BLaER1 (cell line): Measurements from ENCODE around the gene PRAMEF2.
"Not testable (repeated sequence)": the region's sequence is repeated elsewhere in the genome, so short reads cannot be mapped to it uniquely, and the experiment has no call there.

Source experiments
- H3K27ac ChIP-seq: shearing (Covaris generic); formaldehyde crosslinking; 2 replicates; pipeline ENCODE4 v1.8.1; 2022
- H3K27me3 ChIP-seq: shearing (Covaris generic); formaldehyde crosslinking; 2 replicates; pipeline ENCODE4 v1.8.1; 2022
- H3K36me3 ChIP-seq: shearing (Covaris generic); formaldehyde crosslinking; 2 replicates; pipeline ENCODE4 v1.8.1; 2022
- H3K4me1 ChIP-seq: shearing (Covaris generic); formaldehyde crosslinking; 2 replicates; pipeline ENCODE4 v1.8.1; 2022
- H3K4me2 ChIP-seq: shearing (Covaris generic); formaldehyde crosslinking; 2 replicates; pipeline ENCODE4 v1.8.1; 2022
- H3K4me3 ChIP-seq: shearing (Covaris generic); formaldehyde crosslinking; 2 replicates; pipeline ENCODE4 v1.8.1; 2022
- H3K9ac ChIP-seq: shearing (Covaris generic); formaldehyde crosslinking; 2 replicates; pipeline ENCODE4 v1.8.1; 2022
- H3K9me3 ChIP-seq: shearing (Covaris generic); formaldehyde crosslinking; 2 replicates; pipeline ENCODE4 v1.8.1; 2022
- H4K20me1 ChIP-seq: shearing (Covaris generic); formaldehyde crosslinking; 2 replicates; pipeline ENCODE4 v1.8.1; 2022

The PRAMEF2 gene

DNA sequence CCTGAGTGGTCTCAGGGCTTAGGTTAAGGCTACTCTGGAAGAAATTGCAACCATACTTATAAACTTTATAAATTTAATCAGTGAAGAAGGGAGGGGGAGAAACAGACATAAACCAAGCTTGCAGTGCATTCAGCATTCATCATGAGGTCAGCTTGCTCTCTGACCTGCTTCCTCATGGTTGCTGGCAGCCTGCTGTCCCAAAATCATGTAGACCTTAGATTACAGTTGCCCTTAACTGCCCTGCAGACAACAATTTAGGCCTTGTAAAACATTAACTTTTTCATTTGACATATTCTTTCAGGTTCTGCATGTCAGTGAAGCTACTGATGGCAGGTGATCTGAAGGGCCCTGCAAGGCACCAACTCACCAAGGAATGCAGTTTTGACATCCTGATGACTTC lies 42.3 kb downstream of the PRAMEF2 start:
- not testable (repeated sequence) for H3K9me3 ChIP-seq, H4K20me1 ChIP-seq, H3K27ac ChIP-seq, H3K4me3 ChIP-seq, H3K27me3 ChIP-seq, H3K4me1 ChIP-seq, H3K36me3 ChIP-seq, H3K4me2 ChIP-seq, H3K9ac ChIP-seq

DNA sequence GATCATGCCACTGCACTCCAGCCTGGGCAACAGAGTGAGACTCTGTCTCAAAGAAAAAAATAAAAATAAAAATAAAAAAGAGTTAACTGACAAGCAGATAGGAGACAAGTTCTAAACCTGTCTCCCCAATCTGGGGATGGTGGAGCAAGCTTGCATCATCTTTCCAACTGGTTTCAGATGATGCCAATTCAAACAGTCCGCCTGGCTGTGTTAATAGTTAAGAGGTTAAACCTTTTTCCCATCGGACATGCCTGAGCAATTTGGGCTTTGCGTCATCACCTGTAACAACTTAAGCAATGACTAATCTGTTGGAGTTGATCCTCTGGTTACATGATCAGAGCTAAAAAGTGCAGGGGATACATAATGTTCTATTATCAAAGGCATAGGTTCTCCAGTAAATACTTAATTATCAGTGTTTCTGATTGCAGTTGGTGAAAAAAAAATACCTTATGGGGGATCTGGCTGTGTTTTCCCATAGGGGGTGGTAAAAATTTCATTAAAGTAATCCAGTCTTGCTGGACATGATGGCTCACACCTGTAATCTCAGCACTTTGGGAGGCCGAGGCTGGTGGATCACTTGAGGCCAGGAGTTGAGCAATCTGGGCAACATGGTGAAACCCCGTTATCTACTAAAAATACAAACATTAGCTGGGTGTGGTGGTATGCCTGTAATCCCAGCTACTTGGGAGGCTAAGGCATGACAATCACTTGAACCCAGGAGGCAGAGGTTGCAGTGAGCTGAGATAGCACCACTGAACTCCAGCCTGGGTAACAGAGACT lies 47.1 kb downstream of the PRAMEF2 start:
- H3K4me2 ChIP-seq, H3K4me3 ChIP-seq, H3K27ac ChIP-seq, H4K20me1 ChIP-seq, H3K4me1 ChIP-seq, H3K27me3 ChIP-seq, H3K36me3 ChIP-seq, H3K9me3 ChIP-seq, H3K9ac ChIP-seq: not testable (repeated sequence)
